Stimulated activated CD4-positive, alpha-beta T cell treated with anti-CD3 and anti-CD28 coated beads, Interleukin-12 subunit alpha, Interleukin-12 subunit beta, amount 100 ng/mL, for 4 hours (primary cell): ENCODE measurements around the gene VPS33B.

ENCODE experiments used
- DNase-seq: peaks from one replicate; pipeline ENCODE4 v3.0.0-alpha.2; 2020

The VPS33B gene

DNA sequence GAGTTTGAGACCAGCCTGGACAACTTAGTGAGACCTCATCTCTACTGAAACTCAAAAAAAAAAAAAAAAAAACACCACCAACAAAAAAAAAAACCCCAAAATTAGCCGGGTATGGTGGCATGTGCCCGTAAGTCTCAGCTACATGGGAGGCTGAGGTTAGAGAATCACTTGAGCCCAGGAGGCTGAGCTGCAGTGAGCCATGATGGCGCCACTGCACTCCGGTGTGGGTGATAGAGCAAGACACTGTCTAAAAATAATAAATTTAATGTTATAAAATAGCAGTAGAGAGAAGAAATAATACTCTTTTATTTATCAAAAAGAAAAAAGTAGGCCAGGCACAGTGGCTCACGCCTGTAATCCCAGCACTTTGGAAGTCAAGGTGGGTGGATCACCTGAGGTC, 50.3 kb downstream of the VPS33B start:
- no peak for DNase-seq

DNA sequence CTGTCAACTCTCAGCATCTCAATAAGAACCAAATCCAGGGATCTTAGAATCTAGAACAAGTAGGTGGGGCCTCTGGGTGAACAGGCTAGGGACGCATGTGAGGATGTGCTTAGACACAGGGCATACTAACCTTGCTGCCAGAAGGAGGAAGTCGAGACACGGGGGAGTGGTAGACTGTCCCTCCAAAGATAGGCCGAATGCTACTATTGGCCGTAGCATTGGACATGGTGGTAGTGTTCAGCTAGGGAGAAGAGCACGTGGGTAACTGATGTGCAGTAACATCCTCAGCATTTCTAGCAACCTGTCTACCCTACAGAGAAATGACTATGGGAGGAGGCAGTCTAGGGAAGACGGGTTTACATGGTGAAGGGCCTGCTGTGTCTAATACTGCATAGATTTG, 52.1 kb downstream of the VPS33B start:
- no peak for DNase-seq

DNA sequence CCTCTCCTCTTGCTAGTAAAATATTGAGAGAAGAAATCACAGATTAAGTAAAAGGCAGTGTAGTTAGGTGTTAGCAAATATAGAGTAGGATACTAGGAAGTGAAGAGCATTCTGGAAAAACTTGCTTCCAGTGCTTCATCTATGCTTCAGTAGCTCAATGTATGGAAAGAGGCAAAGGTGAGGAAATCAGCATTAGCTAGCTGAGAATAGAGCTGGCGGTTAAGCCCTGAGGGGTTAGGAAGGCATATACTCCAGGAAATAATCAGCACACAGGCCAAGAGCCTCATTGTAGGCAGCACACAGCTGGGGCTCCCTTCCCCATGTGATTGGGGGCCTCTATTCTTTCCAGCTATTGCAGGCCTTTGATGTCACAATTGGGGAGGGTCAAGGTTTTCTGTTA, 54.0 kb downstream of the VPS33B start:
- no peak for DNase-seq

DNA sequence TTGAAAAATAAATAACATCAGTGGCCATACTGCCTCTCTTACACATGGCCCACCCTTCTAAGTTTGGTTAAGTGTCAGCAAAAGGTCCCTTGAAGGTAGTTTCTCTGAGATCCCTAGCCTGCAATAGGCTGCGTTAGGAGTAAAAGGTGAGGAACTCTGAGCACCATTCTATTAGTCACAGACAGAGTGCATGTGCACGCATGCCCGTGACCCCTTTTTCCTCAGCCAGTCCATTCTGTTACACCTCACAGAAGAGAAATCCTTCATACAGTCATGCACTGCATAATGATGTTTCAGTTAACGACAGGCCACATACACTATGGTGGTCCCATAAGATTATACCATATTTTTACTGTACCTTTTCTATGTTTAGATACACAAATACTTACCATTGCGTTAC, 55.2 kb downstream of the VPS33B start:
- no peak for DNase-seq

DNA sequence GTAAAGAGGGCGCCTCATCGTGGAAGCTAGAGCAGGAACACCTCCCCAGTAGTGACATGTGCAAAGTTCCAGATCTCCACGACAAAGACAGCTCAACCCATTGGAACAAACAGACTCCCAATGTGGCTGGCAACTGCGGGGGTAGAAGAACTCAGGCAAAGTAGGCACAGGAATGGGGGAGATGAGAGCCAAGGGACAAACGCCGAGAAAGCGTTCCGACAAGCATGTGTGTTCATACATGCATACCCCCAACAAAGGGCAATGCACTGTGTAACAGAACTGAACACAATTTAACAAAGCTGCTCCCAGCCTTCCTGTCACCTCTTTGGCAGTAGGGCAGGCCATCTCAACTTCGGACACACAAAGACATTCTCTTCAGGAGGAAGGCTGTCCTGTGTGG, 56.1 kb downstream of the VPS33B start:
- DNase-seq, result no peak

DNA sequence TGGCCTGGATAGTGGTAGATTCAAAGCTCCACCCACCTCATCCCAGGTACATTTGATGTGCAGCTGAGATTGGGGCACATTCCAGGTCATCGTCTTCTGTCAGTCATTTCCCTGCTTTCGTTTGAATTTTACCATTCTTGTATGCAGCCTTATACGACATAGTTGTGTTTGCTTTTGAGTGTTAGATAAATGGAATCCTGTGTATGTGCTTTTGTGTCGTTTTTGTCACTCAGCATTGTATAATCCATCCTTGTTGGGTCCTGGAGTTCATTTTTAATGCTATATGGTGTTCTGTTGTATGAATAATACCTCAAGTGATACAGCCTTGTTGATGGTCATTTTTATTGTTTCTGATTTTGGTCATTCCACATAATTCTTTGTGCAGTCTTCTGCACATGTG, 60.4 kb downstream of the VPS33B start:
- DNase-seq, result no peak

DNA sequence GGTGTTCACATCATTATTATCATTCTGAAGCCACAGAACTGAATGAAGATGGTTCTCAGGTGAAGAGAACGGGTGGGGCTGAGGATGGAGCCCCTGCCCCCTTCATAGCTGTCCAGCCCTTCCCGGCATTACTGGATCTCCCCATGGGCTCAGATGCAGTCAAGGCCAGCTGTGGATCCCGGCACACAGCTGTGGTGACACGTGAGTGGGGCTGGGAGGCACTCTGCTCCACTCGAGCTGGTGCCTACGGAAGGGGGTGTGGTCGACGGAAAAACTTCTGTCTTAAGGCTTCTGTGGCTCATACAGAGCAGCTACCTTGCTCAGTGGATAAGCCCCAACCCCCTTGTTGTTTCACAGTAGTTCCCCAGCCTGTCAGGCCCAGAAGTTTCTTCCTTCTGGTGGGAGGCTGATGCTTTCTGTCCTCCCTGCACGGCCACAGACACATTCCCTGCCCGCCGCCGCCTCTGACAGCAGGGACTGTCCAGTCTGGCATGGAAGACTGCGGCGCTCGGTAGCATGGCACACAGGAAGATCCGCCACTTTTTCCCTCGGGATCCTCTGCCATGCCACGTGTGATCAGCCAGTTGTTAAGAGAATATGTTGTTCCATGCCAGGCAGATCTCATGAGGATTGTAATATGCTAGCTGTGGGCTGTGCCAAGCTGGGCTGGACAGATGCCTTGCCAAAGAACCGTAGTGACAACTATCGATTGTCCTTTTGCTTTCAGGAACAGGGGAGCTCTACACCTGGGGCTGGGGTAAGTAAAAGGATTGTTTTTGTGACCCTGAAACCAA, 61.9 kb downstream of the VPS33B start:
- no peak for DNase-seq

DNA sequence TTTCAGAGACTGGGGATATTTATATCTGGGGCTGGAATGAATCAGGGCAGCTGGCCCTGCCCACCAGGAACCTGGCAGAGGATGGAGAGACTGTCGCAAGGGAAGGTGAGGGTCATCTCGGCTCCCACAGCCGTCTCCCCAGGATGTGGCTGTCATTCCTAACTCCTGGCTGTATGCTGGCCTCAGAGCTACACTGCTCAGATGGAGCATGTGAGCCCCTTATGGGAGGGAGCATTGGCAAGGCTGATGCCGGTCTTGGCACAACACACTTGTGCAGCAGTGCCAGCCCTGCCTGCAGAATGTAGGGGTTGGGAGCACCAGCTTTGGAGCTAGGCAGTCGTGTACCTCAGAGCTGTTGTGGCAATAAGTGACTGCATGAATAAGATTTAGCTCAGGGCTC, 62.5 kb downstream of the VPS33B start:
- no peak for DNase-seq

DNA sequence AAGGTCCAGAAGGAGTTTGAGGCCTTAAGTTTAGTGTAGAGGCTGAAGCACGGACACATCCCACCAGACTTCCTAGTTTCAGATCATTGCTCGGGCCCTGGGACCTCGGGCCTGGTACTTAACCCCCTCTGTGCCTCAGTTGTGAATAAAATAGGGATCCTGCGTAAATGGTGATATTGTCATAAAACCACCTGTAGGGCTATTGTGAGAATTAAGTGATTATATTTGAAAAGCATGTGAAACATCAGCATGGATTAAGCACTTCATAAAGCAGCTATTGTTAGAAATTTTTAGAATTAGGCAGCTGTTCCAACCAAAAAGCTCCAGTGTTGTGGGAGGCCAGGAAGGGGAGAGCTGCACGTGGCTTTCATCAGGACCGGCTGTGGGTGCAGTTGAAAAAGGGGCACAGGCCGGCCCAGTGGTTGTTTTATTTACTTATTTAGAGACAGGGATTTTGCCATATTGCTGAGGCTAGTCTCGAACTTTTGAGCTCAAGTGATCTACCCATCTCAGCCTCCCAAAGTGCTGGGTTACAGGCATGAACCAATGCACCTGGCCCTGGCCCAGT, 63.3 kb downstream of the VPS33B start:
- no peak for DNase-seq

DNA sequence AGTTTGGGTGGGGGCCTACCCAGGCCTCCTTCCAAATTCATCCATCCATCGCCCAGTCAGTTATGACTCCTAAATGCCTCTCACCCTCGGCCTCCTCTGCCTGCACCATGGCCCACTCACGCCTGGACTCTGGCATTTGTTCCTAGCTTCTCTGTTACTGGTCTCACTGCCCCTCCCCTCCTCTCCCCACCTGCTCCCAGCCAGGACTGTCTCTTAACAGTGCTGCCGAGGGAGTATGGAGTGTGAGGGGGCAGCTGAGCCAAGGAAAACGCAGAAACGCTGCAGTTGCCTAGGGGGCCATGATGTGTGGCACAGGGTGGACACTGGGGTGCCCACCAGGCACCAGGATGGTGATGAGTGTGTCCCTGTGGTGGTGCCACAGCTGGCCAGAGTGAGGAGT, 64.6 kb downstream of the VPS33B start:
- DNase-seq, result no peak

DNA sequence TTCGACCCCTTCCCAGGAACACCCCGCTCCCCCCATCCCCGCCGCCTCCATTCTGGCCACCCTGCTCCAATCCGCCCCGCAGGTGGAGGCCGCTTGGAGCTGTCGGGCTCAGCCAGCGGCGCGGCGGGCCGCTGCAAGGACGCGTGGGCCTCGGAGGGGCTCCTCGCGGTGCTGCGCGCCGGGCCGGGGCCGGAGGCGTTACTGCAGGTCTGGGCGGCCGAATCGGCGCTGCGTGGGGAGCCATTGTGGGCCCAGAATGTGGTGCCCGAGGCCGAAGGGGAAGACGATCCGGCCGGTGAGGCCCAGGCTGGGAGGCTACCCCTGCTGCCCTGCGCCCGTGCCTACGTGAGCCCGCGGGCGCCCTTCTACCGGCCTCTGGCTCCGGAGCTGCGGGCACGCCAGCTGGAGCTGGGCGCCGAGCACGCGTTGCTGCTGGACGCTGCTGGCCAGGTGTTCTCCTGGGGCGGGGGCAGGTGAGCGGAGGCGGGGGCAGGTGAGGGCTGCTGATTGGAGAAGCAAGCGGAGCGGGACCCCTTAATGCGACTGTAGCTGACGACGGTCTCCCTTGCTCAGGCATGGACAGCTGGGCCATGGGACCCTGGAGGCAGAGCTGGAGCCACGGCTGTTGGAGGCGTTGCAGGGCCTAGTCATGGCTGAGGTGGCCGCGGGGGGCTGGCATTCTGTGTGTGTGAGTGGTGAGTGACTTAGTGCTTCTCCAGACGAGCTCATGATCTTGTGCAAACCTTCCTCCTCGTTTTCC, 65.2 kb downstream of the VPS33B start:
- DNase-seq, result no peak

DNA sequence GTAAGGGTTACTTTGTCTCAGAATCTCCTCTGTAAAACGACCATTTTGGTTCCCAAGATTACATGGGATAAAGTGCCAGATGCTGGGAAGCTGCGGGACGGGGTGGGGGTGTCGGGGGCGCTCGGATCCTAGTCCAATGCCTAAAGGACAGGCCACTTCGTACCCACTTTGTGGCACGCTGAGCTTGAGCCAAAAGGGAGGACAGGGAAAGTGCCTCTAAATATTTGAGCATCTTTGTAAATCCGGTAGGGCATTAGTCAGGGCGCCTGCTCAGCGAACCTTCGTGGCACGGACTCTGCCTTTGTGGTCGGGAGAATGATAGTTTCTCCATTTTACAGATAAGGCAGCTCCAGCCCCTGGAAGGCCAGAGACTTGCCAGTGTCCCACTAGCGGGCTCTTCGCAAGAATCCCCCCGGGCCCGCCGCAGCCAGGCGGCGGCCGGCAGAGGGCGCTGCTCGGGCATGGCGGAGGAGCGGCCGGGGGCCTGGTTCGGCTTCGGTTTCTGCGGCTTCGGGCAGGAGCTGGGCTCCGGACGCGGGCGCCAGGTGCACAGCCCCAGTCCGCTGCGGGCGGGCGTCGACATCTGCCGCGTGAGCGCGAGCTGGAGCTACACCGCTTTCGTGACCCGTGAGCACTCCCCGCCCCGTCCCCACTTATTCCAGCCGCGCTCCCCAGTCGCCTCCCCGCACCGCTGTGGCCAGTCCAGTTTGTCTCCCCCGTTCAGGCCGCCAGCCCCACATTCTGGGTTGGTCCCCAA, 65.9 kb downstream of the VPS33B start:
- peak; percentile 63 for DNase-seq

DNA sequence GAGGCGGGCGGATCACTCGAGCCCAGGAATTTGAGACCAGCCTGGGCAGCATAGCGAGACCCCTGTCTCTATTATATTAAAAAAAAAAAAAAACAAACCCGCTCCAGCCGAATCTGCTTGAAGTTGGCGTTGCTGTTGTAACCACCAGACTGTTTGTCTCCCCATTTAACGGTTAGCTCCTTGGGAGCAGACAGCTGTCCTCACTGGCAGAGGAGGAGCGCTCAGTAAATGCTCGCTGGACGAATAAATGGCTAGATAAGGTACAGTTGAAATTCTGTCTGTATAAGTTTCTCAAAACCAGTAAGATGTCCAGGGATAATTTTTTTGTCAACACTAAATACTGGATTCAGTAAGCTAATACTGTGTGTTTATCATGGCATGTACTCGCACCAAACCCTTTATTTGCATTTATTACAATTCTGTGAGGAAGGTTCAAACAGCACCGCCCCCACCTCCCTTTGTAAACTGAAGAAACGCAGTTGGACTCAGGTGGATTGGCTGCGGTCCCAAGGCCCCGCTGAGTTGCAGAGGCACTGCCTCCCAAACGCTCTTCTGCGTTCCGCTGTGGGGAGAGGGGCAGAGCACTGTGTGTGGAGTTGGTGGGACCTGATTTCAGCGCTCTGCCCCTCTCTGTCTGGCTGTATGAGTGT, 66.6 kb downstream of the VPS33B start:
- DNase-seq, result no peak

DNA sequence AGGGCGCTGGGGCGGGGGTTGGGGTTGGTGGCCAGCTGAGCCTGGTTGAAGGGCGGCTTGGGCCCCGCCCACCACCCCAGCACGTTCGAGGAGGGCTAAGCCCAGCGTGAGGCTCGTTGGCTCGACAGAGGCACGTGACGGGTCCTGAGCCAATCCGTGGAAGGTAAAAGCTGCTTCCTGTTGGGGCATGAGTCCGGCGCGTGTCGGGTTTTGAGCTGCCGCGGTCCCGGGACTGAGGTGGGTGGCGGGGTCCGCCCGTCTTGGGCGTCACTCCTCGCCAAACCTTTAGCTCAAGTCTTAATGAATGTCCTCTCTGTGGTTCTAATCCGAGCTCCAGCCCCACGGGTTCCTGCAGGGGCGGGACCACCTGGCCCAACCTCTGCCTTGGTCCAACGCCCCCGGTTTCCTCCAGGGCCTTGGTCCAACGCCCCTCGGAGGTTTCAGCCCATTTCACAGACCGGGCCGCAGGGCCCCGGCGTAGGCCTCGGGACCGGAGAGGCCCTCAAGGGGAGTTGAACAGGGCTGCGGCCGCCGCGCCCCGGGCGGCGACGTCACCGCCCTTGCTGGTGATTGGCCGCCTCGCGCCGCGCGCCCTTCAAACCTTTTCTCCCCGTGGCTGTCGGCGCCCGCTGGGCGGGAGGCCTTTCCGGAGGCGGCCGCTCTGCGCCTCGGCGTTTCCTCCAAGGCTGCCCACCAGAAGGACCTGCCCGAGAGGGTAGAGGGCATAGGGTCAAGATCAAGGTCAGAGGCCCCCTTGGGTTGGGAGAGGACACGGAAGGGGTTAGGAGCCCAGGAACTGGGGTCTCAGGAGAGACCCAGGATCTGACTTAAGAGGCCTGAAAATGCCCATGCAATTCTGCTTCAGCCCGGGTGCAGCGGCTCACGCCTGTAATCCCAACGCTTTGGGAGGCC, 67.4 kb downstream of the VPS33B start, which contains the start of gene RCCD1:
Gene RCCD1 (plus strand): TSS at position 173 of the 912 bp plus-strand sequence. CDS start 1,851 bp downstream, outside the sequence.
- DNase-seq, result peak; percentile 84

DNA sequence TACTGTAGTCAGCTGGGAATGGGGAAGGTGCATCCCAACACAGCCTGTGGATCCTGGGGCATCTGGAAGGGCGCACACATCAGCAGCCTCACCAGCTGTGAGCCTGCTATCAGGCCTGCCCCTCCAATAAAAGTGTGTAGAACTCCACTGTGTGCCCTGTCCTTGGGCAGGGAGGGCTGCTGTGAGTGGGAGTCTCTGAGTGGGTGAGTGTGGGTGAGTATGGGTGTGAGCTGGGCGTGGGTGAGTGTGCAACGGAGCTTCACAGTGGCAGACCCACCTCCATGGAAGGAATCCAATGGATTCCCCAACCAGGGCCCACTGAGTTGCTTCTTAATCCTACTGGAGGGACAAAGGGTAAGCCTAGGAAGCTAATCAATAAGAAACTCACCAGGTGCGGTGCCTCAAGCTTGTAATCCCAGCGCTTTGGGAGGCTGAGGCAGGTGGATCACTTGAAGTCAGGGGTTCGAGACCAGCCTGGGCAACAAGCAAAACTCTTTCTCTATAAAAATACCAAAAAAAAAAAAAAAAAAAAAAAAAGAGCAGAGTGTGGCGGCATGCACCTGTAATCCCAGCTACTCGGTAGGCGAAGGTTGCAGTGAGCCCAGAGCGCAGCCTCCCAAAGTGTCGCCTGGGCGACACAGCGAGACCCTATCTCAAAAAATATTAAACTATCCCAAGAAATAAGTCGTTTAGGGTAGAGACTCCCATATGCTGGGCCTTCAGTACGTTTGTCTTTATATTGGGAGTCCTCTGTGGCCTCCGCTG, 68.3 kb downstream of the VPS33B start:
- DNase-seq, result no peak

DNA sequence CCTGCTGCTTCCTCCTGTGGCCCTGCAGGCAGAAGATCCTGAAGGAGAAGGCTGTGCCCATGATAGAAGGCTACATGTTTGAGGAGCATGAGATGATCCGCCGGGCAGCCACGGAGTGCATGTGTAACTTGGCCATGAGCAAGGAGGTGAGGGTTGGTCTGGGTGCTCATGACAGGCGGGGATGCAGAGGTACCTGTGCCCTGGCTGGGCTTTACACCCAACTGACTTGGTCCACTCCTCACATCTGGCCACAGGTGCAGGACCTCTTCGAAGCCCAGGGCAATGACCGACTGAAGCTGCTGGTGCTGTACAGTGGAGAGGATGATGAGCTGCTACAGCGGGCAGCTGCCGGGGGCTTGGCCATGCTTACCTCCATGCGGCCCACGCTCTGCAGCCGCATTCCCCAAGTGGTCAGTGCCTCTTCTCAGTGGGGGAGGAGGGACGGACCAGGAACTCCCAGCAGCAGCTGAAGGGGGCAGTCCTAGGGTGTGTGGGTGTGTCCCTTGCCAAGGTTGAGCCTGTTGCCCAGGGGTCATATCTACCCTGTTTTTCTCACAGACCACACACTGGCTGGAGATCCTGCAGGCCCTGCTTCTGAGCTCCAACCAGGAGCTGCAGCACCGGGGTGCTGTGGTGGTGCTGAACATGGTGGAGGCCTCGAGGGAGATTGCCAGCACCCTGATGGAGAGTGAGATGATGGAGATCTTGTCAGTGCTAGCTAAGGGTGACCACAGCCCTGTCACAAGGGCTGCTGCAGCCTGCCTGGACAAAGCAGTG, 69.3 kb downstream of the VPS33B start:
- DNase-seq, result no peak

DNA sequence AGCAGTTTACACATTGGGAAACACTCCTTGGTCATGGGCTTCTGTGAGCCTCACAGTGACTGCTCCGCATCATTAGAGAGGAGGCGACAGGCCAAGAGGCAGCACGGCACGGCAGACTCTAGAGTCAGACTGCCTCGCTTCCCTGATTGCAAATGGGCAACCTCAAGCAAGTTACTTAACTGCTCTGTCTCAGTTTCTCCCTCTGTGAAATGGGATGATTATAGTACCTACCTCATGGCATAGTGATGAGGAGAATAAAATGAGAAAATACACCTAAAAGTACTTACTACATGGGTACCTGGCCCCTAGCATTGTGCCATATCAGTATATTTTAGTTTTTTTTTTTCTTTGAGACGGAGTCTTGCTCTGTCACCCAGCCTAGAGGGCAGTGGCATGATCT, 71.7 kb downstream of the VPS33B start:
- no peak for DNase-seq

DNA sequence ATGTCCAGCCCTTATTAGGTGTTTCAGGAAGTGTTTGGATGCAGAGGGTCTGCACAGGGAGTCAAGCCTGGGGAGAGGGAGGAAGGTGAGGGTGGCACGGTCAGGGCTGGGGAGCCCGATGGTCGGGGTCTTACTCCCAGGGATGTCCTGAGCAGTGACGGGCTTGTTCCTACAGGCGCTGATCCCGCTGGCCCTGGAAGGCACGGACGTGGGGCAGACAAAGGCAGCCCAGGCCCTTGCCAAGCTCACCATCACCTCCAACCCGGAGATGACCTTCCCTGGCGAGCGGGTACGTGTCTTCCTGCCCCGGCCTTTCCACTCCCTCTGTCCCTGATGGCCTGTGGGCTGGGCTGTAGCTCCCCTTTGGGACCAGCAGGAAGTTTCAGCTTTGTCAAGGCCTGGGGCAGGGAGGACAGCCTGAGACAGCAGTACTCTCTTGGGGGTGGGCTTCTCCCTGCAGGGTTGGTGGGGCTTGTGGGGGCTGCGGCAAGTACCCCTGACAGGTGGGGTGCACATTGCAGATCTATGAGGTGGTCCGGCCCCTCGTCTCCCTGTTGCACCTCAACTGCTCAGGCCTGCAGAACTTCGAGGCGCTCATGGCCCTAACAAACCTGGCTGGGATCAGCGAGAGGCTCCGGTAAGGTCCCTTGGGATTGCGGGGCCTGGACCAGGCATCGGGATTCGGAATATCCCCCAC, 72.3 kb downstream of the VPS33B start:
- DNase-seq, result no peak
